ENCODE data around the gene TLR6. TPM values are rescaled to one million over a fixed set of nuclear protein-coding genes. Genes with fewer than 3 reads are reported as not detected.
"Not testable (repeated sequence)": the region's sequence is repeated elsewhere in the genome, so short reads cannot be mapped to it uniquely, and the experiment has no call there.

The TLR6 gene
- total RNA-seq, 1 donor from 2014 or later: 7.3 TPM

DNA sequence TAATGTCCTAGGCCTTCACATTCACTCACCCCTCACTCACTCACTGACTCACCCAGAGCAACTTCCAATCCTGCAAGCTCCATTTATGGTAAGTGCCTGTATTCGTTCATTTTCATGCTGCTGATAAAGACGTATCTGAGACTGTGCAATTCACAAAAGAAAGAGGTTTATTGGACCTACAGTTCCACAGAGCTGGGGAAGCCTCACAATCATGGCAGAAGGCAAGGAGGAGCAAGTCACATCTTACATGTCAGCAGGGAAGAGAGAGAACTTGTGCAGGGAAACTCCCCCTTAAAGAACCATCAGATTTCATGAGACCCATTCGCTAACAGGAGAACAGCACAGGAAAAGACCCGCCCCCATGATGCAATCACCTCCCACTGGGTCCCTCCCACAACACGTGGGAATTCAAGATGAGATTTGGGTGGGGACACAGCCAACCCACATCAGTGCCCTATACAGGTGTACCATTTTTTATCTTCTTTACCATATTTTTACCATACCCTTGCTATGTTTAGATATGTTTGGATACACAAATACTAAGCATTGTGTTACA, 33.8 kb downstream of the TLR6 start:
- DNase-seq (ENCODE audit: low spot score): no peak

DNA sequence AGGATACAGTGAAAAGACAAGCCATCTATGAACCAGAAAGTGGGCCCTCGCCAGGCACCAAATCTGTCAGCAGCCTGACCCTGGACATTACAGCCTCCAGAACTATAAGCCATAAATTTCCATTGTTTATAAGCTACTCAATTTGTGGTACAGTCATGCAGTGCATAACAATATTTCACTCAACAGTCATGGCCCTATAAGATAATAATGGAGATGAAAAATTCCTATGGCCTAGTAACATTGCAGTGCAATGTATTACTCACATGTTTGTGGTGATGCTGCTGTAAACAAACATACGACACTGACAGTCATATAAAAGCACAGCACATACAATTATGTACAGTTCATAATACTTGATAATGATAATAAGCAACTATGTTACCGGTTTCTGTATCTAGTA, 34.9 kb downstream of the TLR6 start:
- DNase-seq (ENCODE audit: low spot score): no peak

DNA sequence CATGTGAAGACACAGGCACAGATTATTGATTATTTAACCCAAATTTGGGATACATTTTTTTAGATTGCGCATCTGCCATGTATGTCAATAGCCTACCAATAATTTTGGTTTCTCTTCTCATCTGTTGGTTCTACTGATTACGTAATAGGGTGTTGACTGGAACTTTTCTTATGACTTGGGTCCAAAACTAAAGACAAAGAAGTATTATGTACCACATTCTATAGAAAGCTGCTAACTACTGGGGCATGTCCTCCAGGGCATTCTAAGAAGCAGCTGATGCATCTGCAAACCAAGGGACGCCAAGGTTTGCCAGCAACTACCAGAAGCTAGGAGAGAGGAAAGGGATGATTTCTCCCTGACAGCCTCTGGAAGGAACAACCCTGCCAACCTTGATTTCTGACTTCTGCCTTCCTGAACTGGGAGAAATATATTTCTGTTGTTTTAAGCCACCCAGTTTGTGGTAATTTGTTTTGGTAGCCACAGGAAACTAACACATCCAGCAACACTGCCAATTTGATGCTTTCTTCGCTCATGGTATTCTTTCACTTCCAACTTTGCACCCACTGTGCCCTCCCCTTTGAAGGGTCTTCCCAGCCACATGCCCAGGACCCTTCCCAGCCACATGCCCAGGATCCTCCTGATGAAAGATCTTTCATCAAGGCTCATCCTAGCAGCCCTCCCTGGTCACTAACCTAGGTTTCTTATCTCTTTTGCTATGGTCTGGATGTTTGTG, 36.1 kb downstream of the TLR6 start:
- DNase-seq (ENCODE audit: low spot score): no peak

DNA sequence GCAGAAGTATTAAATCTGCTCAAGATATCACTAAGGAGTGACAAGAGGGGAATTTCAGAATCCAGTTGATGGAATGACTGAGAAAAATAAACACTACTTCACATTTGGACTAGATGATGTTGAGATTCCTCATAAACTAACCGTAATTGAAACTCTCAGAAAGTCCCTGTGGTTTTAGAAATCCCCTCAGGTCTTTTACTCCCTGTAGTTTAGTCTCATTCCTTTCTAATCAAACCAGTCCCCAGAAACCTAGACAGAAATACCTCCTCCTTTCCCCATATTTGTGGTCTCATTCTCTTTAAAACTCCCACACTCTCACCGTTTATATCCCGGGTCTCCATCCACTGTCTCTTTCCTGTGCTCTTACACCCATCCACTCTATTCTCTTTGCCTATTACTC, 37.0 kb downstream of the TLR6 start:
- no peak for DNase-seq (ENCODE audit: low spot score)

DNA sequence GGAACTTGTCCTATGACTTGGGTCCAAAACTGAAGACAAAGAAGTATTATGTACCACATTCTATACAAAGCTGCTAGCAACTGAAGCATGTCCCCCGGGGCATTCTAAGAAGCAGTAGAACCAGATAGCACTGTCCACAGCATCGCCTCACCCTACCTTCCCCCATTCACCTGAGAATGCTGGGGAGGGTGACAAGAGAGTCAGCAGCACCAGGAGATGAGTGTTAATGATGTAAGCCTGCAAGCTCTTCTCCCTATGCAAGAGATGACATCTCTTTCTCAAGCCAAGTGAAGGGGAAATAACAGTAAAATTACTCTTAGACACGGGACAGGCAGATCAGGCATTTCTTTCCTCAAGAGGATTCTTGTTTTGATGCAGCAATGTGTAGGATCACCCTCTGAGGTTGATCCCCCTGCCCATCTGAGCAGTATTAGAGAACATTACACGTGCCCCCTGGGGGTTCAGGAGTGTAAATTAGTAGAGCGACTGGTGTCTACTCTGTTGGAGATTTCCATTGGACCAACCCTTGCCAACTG, 38.1 kb downstream of the TLR6 start:
- no peak for DNase-seq (ENCODE audit: low spot score)

DNA sequence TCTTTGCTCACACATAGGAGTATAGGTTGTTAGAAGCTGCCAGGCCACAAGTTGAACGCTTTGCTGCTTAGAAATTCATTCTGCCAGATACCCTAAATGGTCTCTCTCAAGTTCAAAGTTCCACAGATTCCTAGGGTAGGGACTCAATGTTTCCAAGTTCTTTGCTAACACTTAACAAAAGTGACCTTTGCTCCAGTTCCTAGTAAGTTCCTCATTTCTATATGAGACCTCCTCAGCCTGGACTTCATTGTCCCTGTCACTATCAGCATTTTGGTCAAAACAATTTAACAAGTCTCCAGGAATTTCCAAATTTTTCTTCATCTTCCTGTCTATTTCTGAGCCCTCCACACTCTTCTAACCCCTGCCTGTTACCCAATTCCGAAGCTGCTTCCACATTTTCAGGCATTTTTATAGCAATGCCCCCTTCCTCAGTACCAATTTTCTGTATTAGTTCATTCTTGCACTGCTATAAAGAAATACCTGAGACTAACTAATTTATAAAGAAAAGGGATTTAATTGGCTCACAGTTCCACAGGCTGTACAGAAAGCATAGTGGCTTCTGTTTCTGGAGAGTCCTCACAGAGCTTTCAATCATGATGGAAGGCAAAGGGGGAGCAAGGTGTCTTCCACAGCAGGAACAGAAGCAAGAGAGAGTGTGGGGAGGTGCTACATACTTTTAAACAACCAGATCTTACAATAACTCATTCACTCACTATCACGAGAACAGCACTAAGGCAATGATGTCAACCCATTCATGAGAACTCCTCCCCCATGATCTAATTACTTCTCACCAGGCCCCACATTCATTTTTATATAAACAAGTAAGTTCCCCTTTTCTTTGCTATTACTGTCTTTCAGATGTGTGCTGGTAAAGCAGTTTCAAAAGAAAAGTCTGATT, 40.5 kb downstream of the TLR6 start:
- DNase-seq (ENCODE audit: low spot score): no peak

DNA sequence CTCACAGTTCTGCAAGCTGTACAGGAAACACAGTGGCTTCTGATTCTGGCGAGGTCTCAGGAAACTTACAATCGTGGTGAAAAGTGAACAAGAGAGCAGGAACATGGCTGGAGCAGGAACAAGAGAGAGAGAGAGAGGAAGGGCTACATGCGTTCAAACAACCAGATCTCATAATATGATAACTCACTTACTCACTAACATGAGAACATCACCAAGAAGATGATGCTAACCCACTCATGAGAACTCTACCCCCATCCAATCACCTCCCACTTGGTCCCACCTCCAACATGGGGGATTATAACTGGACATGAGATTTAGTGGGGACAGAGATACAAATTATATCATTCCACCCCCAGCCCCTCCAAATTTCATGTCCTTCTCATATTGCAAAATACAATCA, 42.2 kb downstream of the TLR6 start:
- no peak for DNase-seq (ENCODE audit: low spot score)

DNA sequence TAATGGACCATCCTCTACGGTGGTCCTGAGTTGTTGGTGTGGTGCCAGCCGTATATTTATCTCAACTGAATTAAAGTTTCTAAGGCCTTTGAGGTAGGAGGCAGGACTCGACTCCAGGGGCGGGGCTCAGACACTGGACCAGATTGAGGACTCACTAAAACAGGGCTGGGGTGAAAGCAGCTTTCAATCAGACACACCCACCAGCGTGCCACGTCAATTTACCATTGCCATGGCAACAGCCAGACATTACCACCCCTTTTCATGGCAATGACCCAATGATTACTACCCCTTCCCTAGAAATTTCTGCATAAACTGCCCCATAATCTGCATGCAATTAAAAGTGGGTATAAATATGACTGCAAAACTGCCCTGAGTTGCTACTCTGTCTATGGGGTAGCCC, 45.3 kb downstream of the TLR6 start:
- DNase-seq (ENCODE audit: low spot score): no peak

DNA sequence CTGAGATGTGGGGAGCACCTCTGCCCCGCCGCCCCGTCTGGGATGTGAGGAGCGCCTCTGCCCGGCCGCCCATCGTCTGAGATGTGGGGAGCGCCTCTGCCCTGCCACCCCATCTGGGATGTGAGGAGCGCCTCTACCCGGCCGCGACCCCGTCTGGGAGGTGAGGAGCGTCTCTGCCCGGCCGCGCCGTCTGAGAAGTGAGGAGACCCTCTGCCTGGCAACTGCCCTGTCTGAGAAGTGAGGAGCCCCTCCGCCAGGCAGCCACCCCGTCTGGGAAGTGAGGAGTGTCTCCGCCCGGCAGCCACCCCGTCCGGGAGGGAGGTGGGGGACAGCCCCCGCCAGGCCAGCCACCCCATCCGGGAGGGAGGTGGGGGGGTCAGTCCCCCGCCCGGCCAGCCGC, 49.2 kb downstream of the TLR6 start:
- not testable (repeated sequence) for DNase-seq (ENCODE audit: low spot score)

DNA sequence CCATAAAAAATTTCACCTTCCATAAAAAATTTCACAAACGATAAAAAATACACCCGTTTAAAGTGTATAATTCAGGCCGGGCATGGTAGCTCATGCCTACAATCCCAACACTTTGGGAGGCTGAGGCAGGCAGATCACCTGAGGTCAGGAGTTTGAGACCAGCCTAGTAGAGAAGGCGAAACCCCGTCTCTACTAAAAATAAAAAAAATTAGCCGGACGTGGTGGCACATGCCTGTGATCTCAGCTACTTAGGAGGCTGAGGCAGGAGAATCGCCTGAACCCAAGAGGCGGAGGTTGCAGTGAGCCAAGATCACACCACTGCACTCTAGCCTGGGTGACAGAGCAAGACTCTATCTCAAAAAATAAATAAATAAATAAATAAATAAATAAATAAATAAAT, 50.4 kb downstream of the TLR6 start:
- DNase-seq (ENCODE audit: low spot score): not testable (repeated sequence)

DNA sequence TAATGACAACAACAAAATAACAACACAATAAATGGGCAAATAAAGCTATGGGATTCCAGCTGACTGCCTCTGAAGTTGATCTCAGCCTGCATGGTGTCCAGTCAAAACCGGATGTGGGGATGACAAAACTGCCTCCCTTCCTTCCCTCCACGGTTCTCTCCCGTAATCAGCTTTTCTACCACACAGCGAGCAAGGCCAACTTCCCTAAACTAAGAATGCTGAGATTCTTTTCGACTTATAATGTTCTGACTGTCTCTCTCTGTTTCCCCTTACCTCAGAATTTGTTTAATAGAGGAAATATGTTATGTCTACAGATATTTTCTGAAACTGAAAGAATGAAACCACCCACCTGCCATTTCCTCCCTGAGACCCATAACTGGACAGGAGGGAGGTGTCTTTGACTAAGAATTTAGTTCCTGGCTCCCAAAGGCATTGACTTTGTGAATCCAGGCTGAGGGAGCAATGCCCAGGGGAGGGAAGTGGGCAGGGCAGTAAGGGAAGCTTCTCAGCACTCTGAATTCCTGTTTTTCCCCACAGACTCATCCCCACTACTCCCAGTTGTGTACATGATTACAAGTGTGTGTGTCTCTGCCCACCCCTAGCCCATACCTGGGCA, 51.0 kb downstream of the TLR6 start:
- DNase-seq (ENCODE audit: low spot score): no peak

DNA sequence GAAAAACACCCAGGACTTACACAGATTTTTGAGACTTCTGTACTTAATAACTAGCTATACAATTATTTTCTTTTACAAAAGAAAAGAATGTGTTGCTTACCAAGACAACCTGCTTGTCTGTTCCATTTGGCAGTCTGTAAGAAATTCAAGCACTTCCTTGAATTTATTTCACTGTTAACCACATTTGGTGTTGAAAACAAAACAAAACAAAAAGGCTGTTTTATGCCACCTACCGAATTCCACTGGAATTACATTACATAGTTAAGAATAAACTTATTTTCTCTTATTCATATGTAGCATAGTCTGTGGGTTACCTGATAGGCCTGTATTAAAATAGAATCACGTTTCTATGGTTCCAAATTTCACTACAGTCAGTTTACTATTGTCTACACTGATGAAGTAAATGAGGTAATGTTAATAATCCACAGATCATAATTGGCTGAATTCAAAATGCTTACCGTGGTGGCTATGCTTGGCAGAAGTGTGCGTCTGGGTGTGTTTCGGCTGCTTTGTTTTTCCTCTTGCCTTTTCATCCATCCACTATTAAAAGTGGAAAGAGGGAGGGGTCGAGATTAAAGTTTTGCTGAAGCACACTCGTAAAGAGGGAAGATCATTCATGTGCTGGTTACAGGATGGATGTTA, 51.8 kb downstream of the TLR6 start, which contains the start of gene TLR1:
TSS of gene TLR1 (minus strand) at position 138 of the 642 bp plus-strand sequence. CDS start 5,960 bp downstream, outside the sequence.
- no peak for DNase-seq (ENCODE audit: low spot score)

DNA sequence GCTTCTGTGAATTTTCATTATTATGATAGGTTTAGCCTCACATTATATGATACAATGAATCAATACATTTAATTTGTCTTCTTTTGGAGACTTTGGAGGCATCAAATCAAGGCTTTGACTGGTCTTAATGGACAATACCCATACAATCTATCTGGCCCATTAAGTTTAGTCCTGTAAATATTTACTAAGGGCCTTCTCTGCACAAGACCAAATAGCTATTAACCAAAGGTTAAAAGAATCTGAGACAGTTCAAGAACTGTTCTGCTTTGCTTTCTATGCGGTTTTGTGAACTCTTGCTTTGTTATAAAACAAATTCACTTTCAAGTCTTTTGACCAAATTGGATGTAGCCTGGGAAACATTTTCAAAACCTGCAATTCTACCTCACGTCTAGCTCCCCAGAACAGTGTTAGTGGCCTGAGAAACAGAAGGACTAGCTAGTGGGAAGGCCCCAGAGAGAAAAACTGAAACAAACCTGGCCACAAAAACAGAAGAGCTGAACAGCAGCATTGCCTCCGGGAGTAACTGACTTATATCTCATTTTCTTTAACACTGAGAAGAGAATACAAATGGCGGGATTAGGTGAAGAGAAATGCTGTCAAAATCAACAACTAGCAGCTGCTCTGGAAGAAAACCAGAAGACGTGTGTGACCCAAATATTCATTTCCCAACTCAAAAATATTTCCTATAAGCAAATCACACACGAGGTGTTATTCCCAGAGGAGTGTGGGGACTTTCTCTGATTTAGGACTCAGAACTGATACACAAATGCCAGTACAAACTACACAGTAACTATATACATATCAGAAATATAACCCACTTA, 52.6 kb downstream of the TLR6 start:
- DNase-seq (ENCODE audit: low spot score): no peak

DNA sequence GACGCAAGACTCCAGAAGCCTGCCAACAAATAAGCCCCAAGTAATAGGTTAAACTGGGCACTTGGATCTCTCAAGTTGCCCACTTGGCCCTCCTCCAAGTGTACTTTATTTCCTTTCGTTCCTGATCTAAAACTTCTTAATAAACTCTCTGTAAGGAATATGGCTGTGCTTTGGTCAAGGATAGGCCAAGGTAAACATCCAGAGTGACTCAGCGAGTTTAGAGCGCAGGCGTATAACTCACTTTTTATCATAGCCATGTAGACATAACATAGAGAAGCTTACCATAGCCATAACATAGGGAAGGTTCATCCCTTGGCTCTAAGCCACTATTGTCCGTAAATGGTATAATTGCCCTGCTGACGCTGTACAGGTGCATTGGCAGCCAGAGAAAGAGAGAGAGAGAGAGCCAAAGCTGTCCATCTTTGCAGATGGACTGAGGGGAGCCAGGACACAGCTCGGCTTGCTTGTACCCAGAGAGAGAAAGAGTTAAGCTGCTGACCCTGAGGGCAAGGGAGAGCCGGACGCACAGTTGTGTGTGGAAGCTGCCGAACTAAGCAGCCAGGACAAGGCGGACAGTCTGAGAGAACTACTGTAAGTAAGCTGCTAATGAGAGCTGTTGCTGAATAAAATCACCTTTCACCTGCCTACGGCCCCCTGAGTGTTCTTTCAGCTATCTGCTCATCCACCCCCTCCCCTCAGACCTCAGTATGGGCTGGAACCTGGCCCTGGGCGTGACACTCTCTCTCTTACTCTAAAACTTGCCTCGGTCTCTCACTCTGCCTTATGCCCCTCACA, 53.9 kb downstream of the TLR6 start:
- no peak for DNase-seq (ENCODE audit: low spot score)

DNA sequence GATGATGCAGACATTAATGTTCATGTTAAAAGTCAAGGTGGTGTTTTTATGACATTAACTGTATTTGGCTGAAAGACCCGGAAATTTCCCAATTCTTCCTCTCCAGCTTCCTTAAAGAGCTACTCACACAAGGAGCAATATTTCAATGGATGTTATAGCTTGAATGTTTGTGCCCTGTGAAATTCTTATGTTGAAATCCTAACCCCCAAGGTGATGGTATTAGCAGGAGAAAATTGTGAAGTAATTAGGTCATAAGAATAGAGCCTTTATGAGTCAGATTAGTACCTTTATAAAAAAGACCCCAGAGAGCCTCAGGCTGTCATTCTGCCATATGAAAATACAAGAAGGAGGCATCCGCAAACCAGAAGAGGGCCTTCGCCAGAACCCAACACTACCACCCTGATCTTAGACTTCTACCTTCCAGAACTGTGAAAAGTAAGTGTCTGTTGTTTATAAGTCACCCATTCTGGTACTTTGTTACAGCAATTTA, 55.6 kb downstream of the TLR6 start:
- no peak for DNase-seq (ENCODE audit: low spot score)

DNA sequence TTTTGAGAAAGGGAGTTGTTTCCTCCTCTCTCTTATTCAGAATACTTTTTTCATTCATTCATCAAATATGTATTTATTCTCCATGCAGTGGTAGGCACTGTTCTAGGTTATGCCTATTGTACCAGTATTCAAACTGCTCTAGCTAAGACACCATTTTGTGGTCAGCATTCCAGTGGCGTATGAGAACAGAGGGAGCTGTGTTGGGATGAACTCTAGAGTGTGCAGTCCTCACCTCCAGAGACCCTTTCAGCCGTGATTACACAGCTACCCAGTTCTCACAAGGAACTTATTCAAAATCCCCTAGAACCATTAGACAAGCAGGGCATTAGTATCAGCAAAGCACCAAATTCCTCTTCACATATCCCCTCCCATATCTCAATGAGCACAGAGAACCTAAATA, 56.3 kb downstream of the TLR6 start:
- no peak for DNase-seq (ENCODE audit: low spot score)

DNA sequence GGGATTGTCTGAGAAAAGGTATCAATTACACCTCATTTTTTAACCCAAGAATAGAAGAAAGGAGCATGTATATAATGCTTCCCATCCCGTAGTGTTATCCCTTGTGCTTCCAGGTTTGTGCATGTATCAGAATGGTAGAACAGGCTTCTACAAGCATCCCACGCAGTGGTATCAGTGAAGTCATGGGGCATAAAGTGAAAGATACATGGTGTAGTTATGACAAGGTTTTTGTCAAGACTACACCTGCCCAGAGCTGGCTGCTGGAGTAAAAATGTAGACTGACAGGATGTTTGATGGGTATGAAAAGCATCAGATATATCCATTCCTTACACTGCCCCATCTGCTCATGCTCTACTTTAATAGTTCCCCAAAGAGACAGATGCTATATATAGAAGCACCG, 61.5 kb downstream of the TLR6 start:
- DNase-seq (ENCODE audit: low spot score): no peak

DNA sequence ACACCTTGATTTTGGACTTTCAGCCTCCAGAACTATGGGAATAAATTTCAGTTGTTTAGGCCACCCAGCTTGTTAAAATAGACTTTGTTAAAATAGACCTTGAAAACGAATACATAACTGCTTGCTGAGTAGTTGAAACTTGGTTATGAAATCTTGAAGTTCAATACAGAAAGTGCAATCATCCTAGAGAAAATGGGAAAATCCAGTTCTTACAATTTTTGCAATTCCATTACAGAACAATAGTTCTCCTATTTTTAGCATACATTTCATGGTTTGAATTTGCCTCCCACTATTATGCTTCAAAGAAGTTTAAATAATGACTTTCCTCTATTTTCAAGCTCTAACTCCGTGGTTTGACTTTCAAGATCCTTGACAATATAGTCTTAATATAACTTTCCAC, 62.6 kb downstream of the TLR6 start:
- DNase-seq (ENCODE audit: low spot score): no peak

DNA sequence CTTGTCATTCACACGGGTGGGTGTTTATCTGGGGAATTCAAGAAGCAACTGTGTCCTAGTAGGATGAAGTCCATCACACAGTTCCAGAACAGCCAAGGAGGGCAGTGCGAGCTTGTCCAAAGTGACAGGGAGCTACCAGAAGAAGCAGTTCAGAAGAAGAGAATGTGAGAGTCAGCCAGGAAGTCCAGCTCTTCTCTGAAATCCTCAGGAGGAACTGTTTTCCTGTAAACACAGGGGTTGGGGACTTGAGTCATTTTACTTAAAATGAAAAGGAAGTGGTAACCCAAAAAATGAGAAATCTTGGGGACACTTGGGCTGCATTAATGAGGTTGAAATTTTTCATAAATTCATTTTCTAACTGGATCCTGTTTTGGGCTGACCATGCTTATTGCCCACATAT, 65.6 kb downstream of the TLR6 start:
- DNase-seq (ENCODE audit: low spot score): no peak
